ENCODE data around the gene ECT2L.
"Not testable (repeated sequence)": the region's sequence is repeated elsewhere in the genome, so short reads cannot be mapped to it uniquely, and the experiment has no call there.

The ECT2L gene

DNA sequence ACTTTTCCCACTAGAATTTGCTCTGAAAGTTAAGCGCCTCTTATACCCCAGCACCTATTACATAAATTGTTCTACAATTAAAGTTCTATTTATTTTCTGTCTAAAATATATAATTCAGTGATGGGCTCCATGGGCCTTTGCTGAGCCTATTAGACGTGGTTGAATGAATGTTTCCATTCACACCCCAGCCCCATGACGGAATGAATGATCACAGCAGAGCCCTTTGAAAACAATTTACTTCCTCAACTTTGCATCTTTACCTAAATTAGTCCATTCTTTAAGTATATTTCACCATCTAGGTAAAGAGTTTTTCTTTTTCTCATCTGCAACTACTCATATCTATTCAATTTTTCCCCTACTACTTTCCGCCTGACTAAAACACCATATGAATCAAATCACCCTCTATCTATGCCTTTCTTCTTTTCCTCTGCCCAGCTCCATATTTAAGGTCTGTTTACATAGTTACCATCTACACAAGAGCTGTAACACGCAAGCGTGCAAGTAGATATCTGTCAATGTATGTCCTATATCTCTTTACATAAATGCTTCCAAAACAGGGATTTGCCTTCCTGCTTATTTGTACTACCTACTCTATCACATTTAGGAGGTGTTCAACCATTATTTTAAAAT, 69.7 kb downstream of the ECT2L start:
- no peak for DNase-seq

DNA sequence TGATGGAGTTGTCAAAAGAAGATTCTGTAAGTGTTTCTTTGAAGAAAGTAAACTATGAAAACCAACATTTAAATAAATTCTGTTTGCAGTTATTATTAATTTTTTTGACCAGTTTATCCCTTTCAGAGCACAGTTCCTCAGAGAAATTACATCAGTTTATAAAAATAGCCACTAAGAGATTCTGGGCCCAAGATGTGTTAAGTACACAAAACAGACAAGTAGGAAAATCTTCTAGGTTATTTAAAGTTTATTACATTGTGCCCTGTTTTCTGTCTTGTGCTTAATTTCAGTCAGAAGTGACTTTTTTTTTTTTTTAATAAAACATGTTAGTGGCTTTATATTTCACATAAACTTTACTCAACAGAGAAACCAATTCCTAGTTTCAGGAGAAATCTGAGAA, 72.3 kb downstream of the ECT2L start:
- DNase-seq, result no peak

DNA sequence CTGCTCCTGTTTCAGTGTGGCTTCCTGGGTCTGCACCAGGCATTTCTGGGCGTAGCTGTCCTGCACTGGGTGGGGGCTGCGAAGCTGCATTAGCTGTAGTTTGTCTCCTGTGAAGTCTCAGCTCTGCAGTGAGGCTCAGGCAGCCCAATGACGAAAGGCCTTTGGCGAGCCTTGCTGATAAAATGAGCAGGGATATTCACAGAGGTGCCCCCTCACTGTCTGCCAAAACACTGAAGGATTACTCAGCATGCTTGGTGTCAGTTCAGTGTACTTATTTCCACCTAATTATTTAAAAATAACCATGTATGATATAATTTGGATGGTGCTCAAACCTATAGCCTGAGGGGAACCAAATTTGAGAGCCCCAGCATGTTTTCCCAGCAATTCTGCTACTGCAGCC, 73.5 kb downstream of the ECT2L start:
- no peak for DNase-seq

DNA sequence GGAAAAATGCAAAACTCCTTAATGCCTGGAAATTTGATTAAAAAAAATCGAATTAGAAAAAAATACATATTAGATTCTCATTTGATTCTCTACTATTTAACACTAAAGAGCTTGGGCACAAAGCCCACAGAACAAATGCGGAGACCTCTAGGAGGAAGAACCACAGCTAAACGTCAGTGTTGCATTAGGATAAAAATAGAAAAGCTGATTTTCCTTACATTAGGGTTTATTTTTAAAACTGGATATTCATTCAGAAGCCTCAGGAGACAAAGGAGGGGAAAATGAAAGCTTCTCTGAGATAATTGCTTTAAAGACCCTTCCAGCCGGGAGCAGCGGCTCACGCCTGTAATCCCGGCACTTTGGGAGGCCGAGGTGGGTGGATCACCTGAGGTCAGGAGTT, 77.3 kb downstream of the ECT2L start:
- DNase-seq, result no peak

DNA sequence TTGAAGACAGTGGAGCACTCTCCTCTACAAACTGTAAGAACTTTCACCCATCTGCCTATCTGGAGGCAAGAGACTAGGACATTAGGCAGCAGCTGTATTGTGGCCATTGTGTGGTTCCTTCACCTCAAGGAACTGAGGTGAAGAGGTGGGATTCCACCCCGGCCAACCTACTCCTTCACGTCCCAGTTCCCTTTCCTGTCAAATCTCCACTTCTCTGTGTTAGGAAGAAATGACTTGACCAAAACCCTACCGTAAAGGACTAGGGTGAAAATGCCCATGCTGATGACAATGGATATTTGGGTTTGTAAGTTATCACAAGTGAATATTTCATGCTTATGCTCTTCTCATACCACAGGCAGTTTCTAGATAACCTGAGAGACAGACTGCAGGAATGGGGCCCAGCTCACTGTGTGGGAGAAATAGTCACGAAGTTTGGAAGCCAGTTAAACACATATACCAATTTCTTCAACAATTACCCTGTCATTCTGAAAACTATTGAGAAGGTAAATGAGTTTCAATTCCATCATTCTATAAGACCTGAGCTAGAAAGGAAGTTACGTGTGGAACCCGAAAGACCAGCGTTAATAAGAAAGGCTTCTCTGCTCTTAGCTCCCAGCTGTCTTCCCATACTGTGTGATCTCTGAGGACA, 86.6 kb downstream of the ECT2L start:
- no peak for DNase-seq

DNA sequence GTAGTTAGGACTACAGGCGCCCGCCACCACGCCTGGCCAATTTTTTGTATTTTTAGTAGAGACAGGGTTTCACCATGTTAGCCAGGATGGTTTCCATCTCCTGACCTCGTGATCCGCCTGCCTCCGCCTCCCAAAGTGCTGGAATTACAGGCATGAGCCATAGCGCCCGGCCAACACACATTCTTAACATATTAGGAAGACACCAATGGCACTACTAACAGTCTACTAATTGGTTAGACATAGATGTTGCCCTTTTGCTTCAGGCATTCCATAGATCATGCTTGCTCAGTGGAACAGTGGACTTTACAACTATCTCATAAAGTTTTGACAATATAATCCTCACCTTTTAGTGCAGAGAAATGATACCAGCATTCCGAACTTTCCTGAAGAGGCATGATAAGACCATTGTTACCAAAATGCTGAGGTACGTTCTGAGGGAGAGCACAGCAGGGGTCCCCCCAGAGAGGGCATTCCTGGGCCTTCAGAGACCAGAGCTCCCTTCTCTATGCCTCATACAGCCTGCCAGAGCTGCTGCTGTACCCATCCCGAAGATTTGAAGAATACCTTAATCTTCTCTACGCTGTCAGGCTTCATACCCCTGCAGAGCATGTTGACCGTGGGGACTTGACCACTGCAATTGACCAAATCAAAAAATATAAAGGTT, 89.4 kb downstream of the ECT2L start:
- no peak for DNase-seq

DNA sequence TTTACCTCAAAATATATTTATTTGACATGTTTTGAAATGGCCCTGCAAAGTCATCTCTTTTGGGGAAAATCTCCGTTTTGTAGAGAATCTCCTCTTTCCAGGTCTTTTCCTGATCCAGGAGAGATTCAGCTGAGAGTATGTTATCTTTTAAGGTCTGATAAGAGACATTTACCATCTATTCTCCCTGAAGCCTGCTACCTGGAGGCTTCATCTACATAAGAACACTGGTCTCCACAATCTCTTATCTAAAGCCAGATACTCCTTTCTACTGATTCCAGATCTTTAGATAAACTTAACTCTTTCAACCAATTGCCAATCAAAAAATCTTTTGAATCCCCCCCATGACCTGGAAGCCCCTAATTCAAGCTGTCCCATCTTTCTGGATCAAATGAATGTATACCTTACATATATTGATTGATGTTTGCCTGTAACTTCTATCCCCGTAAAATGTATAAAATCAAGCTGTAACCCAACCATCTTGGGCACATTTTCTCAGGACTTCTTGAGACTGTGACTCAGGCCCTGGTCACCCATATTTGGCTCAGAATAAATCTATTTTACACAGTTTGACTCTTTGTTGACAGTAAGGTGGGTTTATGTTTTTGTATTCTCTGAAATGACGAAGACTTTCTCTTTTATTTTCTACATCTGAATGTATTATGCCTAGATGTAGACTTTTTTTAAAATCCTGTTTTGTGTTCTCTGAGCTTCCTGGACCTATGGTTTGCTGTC, 95.5 kb downstream of the ECT2L start:
- DNase-seq, result no peak

DNA sequence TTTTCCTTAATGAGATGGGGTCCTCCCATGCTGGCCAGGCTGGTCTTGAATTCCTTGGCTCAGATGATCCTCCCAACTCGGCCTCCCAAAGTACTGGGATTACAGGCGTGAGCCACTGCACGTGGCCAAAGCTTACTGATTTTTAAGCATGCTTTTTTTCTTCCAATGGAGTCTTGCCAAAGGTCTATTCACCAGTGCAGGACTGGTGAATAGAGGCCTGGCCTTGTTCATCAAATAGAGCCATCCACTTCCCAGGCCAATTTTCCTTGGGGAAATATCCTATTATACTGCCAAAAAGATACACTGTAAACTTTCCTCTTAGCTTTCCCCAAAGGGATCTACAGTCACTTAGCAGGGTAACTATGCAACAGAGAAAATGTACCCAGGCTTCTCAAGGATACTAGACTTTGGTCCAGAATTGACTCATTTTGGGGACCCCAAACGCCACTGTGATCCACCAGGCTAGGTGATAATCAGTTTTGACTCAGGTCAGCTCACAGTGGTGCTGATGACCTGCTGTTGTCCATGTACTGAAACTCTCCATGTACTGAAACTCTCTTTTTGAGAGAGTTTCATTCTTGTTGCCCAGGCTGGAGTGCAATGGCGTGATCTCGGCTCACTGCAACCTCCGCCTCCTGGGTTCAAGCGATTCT, 100.3 kb downstream of the ECT2L start:
- DNase-seq, result no peak

DNA sequence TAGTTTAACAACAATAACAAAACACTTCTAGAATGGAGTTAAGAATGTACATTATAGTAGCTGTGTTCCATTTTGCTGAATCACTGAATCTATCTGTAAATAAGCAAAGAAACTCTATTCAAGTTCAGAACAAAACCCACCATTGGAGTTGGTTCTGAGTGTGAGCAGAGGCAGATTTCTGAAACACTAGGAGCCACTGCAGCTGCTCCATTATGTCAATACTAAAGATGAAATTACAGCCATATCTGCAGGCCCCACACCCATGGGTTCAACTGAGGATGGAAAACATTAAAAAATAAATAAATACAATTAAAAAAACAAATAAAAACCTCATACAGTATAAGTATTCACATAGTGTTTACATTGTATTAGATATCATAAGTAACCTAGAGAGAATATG, 101.1 kb downstream of the ECT2L start:
- no peak for DNase-seq

DNA sequence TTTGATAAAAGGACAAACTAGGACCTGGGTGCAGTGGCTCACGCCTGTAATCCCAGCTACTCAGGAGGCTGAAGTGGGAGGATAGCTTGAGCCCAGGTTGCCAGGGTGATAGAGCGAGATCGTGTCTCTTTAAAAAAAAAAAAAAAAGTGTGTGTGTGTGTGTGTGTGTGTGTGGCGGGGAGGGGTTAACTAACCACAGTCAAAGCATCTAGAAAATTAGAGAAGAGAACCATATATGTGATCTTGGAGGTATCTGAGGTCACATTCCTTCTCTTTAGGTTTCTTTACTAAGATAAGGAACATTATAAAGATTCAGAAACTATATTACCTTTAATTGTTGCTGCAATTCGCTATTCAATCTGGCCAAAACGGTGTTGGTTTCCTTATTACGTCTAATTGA, 111.3 kb downstream of the ECT2L start:
- peak; percentile 6 for DNase-seq

DNA sequence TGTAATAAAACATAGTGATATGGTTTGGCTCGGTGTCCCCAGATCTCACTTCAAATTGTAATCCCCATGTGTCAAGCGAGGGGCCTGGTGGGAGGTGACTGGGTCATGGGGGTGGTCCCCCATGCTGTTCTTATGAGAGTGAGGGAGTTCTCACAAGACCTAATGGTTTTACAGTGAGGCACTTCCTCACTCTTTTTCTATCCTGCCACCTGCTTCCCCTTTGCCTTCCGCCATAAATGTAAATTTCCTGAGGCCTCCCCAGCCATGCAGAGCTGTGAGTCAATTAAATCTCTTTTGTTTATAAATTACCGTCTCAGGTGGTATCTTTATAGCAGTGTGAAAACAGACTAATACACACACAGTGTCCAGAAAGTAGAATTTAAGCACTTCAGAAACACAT, 113.6 kb downstream of the ECT2L start:
- DNase-seq, result no peak

DNA sequence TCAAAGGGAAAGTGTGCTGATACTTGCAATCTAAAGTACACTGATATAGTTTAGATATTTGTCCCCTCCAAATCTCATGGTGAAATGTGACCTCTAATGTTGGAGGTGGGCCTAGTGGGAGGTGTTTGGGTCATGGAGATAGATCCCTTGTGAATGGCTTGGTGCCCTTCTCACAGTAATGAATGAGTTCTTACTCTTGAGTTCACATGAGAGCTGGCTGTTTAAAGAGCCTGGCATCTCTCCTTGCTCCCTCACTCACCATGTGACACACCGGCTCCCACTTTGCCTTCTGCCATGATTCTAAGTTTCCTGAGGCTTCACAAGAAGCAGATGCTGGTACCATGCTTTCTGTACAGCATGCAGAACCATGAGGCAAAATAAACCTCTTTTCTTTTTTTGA, 114.1 kb downstream of the ECT2L start:
- DNase-seq, result no peak

DNA sequence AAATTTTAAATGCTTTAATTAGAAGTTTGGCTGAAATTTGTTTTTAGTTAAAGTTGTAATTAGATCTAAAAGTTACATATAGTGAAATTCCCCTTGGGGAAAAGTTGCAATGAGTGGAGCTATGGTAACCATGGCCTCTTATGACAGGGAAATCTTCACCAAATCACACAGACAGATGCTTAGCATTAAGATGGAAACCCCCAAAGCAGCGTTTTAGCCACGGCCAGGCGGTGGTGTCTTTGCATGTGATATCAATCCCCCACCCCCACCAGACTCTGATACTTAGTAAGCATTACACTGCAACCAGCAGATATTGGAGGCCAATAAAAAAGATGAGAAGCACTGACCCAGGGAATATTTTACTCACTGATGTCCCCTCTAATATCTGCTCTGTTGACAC, 116.4 kb downstream of the ECT2L start:
- DNase-seq, result no peak

DNA sequence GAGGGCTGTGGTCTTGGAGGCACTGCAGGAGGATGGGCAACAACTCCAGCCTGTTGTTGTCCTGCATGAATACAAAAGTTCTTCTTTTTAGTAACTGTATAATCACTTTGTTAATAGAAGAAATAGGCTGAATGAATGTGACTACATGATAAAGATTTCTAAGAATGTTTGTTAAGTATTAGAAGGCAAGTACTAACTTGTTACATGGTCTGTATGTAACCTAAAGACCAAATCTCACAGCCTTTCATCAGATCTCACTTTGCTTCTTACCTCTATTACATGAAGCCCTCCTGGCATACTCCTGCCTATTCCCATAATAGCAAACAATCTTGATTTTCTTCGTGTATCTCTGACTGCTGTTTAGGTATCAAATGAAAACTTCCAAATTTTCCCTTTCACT, 118.8 kb downstream of the ECT2L start:
- DNase-seq, result no peak

DNA sequence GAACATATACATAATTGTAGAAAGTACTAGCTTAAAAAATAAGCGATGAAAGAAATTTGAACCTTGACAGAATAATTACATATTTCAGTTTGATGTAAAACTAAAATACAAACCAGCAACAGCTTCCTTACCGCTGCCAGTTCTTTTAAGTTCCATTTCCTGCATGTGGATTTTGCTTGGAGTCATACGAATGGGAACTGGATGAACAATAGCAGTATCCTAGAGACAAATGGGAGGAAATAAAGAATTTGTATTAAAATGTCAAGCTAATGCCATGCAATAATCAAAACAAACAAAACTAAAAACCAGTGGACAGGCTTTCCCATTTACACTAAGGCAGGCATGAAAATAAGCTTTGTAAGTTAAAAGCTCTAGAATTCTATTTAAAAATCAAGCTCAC, 125.0 kb downstream of the ECT2L start:
- no peak for DNase-seq

DNA sequence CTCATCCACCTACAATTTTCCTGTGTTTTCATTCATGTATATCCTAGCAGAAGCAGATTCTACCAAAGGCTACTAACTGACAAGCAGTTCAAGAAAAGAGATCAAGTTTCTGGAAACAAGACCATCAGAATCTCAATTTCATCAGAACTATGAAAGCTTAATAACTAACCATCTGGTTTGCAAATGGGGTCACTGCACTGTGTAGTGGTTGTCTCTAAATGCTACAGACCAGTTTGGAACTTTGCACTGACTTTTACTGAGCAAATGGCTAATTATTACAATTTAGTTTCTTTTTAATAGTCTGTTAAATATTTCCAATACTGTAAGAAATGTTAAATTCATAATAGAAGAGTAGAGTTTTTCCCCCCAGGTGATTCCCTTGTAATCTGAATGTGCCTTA, 127.7 kb downstream of the ECT2L start:
- no peak for DNase-seq

DNA sequence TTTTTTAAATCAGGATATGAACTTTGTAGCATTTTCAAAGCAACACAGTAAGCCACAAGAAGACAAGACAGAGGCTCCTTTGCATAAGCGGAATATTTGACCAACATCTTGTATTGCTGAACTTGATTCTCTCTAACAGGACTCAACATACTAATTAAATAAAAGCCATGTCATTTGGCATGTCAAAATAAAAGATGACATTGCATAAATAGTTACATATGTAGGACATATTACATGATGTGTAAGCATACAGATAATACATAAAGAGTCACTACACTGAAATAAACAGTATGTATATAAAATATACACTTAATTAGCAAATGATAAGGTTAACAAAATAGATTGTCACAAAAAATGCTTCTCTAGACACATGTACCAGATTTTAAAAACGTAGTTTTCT, 129.9 kb downstream of the ECT2L start:
- DNase-seq, result no peak

DNA sequence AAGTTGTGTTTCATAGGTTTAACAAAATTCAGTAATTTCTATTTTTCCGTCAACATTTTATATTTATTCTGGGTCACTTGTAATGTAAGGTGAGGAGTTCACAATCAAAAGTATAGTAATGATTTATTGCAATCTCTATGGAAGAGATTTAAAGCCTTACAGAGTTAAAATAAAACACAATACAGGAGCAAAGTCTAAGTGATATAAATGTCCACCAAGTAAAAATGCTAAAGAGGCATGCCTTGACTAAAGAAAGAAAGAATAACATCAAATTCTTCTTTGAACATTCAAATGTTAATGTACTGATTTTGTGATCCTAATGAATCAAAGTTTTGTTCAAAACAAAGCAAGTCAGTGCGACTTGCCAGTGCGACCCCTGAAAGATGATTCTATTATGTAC, 130.7 kb downstream of the ECT2L start:
- DNase-seq, result no peak

DNA sequence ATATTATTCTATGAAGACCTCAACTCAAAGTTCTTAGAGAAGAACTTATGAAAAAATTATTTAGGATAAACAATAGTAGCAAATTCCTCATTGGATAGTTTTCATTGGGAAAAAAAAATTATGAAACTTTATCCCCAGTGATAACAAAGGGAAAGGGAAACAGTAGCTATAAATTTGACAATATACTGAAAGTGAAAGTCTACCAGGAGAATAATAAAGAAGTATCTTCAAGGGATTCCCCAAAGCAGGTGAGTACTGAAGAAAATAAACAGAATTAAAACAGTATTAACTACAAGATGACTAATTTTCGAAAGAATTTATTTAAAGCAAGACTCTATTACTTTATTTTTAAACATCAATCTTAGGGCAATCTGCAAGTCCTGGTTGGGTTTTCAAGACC, 135.8 kb downstream of the ECT2L start:
- DNase-seq, result peak; percentile 16

DNA sequence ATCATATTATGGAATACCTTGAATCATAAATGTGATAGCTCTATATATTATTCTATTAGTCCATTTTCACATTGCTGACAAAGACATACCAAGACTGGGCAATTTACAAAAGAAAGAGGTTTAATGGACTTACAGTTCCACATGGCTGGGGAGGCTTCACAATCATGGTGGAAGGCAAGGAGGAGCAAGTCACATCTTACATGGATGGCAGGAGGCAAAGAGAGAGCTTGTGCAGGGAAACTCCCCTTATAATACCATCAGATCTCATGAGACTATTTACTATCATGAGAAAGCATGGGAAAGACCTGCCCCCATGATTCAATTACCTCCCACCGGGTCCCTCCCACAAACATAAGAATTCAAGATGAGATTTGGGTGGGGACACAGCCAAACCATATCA, 141.0 kb downstream of the ECT2L start:
- DNase-seq, result not testable (repeated sequence)

DNA sequence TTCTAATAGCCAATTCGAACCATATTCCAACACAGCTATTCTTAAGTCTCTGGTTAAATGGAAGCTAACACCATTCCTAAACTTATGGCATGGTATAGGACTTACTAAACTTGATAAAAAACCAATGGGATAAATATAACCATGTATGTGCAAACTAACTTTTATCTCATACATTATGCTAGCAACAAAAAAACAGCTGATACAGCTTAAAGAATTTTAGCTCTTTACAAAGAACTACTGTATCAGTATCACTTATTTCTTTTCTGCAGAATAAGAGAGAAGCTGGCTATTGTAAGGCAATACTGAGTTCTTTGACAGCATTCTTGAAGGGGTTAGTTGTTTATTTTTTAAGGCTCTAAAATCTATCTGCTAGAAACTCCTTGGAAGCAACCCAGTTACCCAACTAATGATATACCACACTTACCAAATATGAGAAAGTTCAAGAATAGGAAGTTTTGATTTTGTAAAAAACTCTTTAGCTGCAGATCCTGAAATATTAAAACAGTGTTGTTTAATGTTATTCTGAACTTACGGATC, 147.3 kb downstream of the ECT2L start:
- no peak for DNase-seq

DNA sequence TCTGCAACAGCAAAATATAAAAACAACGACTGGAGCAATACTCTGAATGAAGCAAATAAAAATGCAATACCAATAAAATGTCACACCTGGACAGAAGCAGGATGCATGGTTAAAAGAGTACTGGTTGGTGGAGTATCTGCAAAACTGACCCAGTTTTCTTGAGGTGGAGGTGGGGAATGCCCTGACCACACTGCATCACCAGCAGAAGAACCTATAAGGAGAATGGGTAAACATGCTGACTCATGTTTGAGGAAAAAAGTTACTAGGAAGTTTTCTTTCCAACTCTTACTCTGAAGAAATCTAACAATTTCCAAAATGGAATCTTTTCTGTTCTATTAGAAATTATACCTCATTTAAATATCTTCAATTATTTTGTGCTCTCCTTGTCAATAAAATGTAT, 148.5 kb downstream of the ECT2L start:
- DNase-seq, result peak; percentile 36

DNA sequence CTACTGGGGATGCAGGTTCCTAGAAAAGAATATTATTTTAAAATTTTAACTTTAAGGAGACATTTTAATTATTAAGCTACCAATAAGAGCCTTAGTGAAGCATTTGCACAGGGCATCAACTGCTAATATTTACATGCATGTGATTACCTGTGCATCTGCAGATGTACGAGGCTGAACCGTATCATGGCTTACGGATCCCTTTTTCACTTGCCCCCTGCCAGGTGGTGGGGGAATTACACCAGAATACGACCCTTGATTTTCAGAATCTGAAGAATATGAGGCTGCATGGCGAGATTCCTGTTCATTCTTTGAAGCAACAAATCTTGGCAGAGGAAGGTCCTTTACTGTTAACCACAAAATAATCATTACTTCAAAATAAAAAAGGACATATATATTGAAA, 149.5 kb downstream of the ECT2L start:
- DNase-seq, result no peak
